ENCODE results near the gene ITGAL. TPM values are rescaled to one million over a fixed set of nuclear protein-coding genes. Genes with fewer than 3 reads are reported as not detected.
A peak's percentile ranks its signal among the peaks of the same experiment; 100 is the strongest.

The ITGAL gene
- total and polyA plus RNA-seq, 2 of the 8 experiments (the other 6 are each of a cell fraction or from before 2014, with no cell fraction given): not detected

DNA sequence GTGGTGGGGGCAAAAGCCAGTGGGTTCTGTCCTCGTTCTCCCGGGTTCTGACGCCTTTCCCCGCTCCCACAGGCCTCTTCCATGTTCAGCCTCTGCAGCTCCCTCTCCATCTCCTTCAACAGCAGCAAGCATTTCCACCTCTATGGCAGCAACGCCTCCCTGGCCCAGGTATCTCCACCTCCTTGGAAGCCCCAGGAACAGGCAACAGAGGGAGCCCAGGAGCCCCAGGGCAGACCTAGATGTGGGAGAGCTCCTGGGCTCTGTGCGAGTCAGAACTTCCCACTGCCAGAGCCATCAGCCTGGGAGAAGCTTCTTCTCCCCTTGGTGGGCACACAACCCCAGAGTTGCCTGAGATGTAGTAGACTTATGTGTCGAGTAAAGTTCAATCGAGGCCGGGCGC lies 46.0 kb downstream of the ITGAL start:
- TF ChIP-seq CEBPB (IDR thresholded peaks at IDR 0.05; ENCODE audit: low read depth, low read length): no peak
- no peak for TF ChIP-seq TEAD4 (IDR thresholded peaks at IDR 0.05; ENCODE audit: low read depth, low read length)
- no peak for TF ChIP-seq TCF12 (IDR thresholded peaks at IDR 0.05; ENCODE audit: low read depth, low read length)
- no peak for TF ChIP-seq ZNF274 (IDR thresholded peaks at IDR 0.05; ENCODE audit: borderline replicate concordance, extremely low read depth, low read length)
- TF ChIP-seq RAD21 (IDR thresholded peaks at IDR 0.05 in 1 of 2, conservative IDR thresholded peaks at IDR 0.05 in 1 of 2; ENCODE audit: low read depth in 2 of 2, low read length in 2 of 2): peak in 1 of 2 experiments; percentile 12; a peak in 1 of 4 replicates
- TF ChIP-seq KDM5A (IDR thresholded peaks at IDR 0.05; ENCODE audit: low read length): no peak
- Histone ChIP-seq H2AK5ac (ENCODE audit: low read depth, low read length) (no peak overlapping the region), H3K9me3 (ENCODE audit: insufficient read depth in 2 of 2, low read depth in 1 of 2, low read length in 1 of 2) (no peaks in the 10 kb centered on the region), H3K79me2 (ENCODE audit: control insufficient read depth in 1 of 2, insufficient read depth in 2 of 2, low read length in 2 of 2) (no peaks in the 10 kb centered on the region), H3K9ac (replicated peaks in 1 of 4; ENCODE audit: extremely low read depth in 1 of 4, low read depth in 3 of 4, low read length in 3 of 4) (no peak overlapping the region), H3K27me3 (replicated peaks in 1 of 4; ENCODE audit: control insufficient read depth in 3 of 4, extremely low read depth in 1 of 4, insufficient read depth in 3 of 4, low read length in 3 of 4) (no peaks in the 10 kb centered on the region; a peak in 1 of 7 replicates), H2BK20ac (ENCODE audit: low read length) (no peak overlapping the region), H2BK120ac (replicated peaks; ENCODE audit: low read depth, low read length) (no peak overlapping the region), H4K20me1 (replicated peaks in 1 of 2; ENCODE audit: control insufficient read depth in 1 of 2, insufficient read depth in 2 of 2, low read length in 2 of 2) (no peaks in the 10 kb centered on the region), H2BK15ac (ENCODE audit: low read length) (no peak overlapping the region), H2AFZ (ENCODE audit: low read length) (no peak overlapping the region), H4K91ac (replicated peaks; ENCODE audit: insufficient read length, low read length) (no peak overlapping the region), H3K4ac (replicated peaks; ENCODE audit: insufficient read length, low read depth, low read length) (no peak overlapping the region), H4K8ac (ENCODE audit: extremely low read depth, insufficient read depth, low read length) (no peak overlapping the region), H3K79me1 (ENCODE audit: low read depth, low read length) (no peaks in the 10 kb centered on the region), H3K36me3 (ENCODE audit: control insufficient read depth in 2 of 4, insufficient read depth in 4 of 4, low read length in 3 of 4) (no peaks in the 10 kb centered on the region), H2BK12ac (ENCODE audit: low read depth, low read length) (no peak overlapping the region), H3K23me2 (ENCODE audit: low read depth, low read length) (no peaks in the 10 kb centered on the region), H3K4me2 (ENCODE audit: insufficient read depth in 1 of 2, low read depth in 2 of 2, low read length in 2 of 2) (no peak overlapping the region), H3K18ac (ENCODE audit: extremely low read depth, low read length) (no peak overlapping the region), H3K23ac (ENCODE audit: insufficient read length) (no peak overlapping the region), H3K4me3 (ENCODE audit: extremely low read depth in 1 of 4, insufficient read depth in 2 of 4, low read depth in 3 of 4, low read length in 4 of 4) (no peak overlapping the region), H2BK5ac (ENCODE audit: low read depth, low read length) (no peak overlapping the region), H3K4me1 (replicated peaks in 1 of 4; ENCODE audit: control insufficient read depth in 3 of 4, insufficient read depth in 4 of 4, low read length in 3 of 4) (no peaks in the 10 kb centered on the region), H4K5ac (ENCODE audit: insufficient read length, low read depth, low read length) (no peak overlapping the region), H3K56ac (replicated peaks; ENCODE audit: insufficient read length, low read depth, low read length) (no peak overlapping the region), H3K14ac (ENCODE audit: insufficient read length) (no peak overlapping the region), H3K27ac (ENCODE audit: low read depth, low read length) (no peak overlapping the region)
- ChIA-PET POLR2A (ENCODE audit: partially characterized antibody) (interaction anchor here (1.0 to 1.5 kb wide), 3 partner anchors 17 to 110 kb away, joined by 3 to 6 read pairs (median 3); partner anchors contain the start of genes ZNF688 and ZNF747), CTCF (ENCODE audit: partially characterized antibody) (interaction anchor here (0.8 to 3.2 kb wide), 9 partner anchors 9 to 97 kb away, joined by 3 to 16 read pairs (median 5); partner anchors contain the start of gene ITGAL)
- FAIRE-seq: no peak
- WGBS, 2 experiments (ENCODE audit: extremely low coverage in 1 of 2, insufficient coverage in 1 of 2, insufficient read length in 1 of 2, insufficient replicate concordance in 2 of 2, low coverage in 1 of 2, low lambda C conversion rate in 2 of 2, missing lambda C conversion rate in 1 of 2): 89% methylated on average over 10 of the region's 10 CpGs; no CpG with 5 or more reads in 1 of the 2 experiments
- DNase-seq (ENCODE audit: low read depth in 1 of 2, low spot score in 2 of 2): no peak
